ENCODE data around the gene JAKMIP3.

DNA sequence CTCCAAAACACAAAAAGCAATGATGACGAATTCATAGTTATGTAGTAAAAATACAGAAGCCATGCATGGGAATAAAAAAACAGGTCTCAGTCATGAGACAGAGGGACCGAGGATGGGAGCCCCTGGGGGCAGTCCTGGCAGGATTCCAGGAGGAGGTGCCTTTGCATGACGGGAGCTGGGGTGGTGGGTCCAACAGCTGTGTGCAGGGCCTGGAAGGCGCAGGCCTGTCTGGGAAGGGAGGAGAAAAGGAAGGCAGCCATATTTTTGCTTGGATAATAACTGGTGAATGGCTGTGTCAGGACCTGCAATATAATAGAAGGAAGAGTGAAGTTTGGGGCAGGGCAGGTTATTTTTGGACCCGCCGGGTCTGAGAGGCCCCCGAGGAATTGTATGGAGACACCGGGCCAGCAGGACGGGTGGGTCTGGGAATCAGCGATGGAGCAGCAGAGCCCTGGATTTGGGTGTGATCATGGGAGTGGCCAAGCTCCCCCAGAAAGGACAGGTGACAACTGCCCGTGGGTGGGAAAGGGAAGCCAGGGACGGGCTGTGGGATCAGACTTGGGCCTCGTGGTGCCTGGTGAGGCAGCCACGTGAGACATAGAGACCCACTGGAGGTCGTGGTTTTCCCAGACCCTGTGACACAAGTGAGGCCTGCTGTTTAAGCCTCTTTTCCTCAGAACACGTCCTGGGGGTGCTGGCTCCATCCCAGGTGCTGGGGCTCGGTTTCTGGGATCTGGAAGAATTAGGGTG is 2.9 kb upstream of the JAKMIP3 start:
- no peak for TF ChIP-seq POLR2A (IDR thresholded peaks at IDR 0.05)
- TF ChIP-seq, protein P1, sequence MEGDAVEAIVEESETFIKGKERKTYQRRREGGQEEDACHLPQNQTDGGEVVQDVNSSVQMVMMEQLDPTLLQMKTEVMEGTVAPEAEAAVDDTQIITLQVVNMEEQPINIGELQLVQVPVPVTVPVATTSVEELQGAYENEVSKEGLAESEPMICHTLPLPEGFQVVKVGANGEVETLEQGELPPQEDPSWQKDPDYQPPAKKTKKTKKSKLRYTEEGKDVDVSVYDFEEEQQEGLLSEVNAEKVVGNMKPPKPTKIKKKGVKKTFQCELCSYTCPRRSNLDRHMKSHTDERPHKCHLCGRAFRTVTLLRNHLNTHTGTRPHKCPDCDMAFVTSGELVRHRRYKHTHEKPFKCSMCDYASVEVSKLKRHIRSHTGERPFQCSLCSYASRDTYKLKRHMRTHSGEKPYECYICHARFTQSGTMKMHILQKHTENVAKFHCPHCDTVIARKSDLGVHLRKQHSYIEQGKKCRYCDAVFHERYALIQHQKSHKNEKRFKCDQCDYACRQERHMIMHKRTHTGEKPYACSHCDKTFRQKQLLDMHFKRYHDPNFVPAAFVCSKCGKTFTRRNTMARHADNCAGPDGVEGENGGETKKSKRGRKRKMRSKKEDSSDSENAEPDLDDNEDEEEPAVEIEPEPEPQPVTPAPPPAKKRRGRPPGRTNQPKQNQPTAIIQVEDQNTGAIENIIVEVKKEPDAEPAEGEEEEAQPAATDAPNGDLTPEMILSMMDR (IDR thresholded peaks at IDR 0.05): no peak

Data from adrenal gland (tissue), 5 donors.